ENCODE data around the gene LNX1.

The LNX1 gene

GRCh38 chr4:53518807-53519206 lies 72.5 kb downstream of the LNX1 start:
- Mint-ChIP-seq H3K4me3 (no peak overlapping the region), H3K36me3 (ENCODE audit: insufficient read depth) (peaks cover 2% of the 10 kb centered on the region)
- DNase-seq (ENCODE audit: low spot score in 2 of 2), result no peak

GRCh38 chr4:53515076-53515475 lies 76.2 kb downstream of the LNX1 start:
- no peak overlapping the region for H3K4me3 Mint-ChIP-seq
- peaks cover 39% of the 10 kb centered on the region for H3K27me3 Mint-ChIP-seq
- peaks cover 2% of the 10 kb centered on the region for H3K36me3 Mint-ChIP-seq (ENCODE audit: insufficient read depth)
- no peaks in the 10 kb centered on the region for H3K4me1 Mint-ChIP-seq
- no peak overlapping the region for H3K27ac Mint-ChIP-seq (ENCODE audit: low read depth)
- H3K9me3 Mint-ChIP-seq, result no peaks in the 10 kb centered on the region
- DNase-seq (ENCODE audit: low spot score in 2 of 2) (no peak), ATAC-seq (replicated peaks; ENCODE audit: extremely low read depth, poor library complexity, severe bottlenecking) (no peak)

More at GRCh38 chr4:53518807-53519206, 72.5 kb downstream of the LNX1 start:
- Mint-ChIP-seq H3K27me3 (peaks cover 33% of the 10 kb centered on the region), H3K4me1 (no peaks in the 10 kb centered on the region), H3K9me3 (no peaks in the 10 kb centered on the region), H3K27ac (ENCODE audit: low read depth) (no peak overlapping the region)
- ATAC-seq (replicated peaks; ENCODE audit: extremely low read depth, poor library complexity, severe bottlenecking), result no peak

- Mint-ChIP-seq H3K27me3 (peaks cover 39% of the 10 kb centered on the region), H3K36me3 (ENCODE audit: insufficient read depth) (peaks cover 4% of the 10 kb centered on the region), H3K4me3 (no peak overlapping the region), H3K27ac (ENCODE audit: low read depth) (no peak overlapping the region), H3K4me1 (no peaks in the 10 kb centered on the region), H3K9me3 (no peaks in the 10 kb centered on the region)
- DNase-seq (ENCODE audit: low spot score in 2 of 2) (no peak), ATAC-seq (replicated peaks; ENCODE audit: extremely low read depth, poor library complexity, severe bottlenecking) (no peak)
Measured at GRCh38 chr4:53514509-53514908, 76.8 kb downstream of the LNX1 start.

- peaks cover 48% of the 10 kb centered on the region for H3K27me3 Mint-ChIP-seq
- DNase-seq (ENCODE audit: low spot score in 2 of 2) (no peak), ATAC-seq (replicated peaks; ENCODE audit: extremely low read depth, poor library complexity, severe bottlenecking) (no peak)
- H3K27ac Mint-ChIP-seq (ENCODE audit: low read depth), result no peak overlapping the region
- H3K36me3 Mint-ChIP-seq (ENCODE audit: insufficient read depth), result peaks cover 4% of the 10 kb centered on the region
- no peak overlapping the region for H3K4me3 Mint-ChIP-seq
- H3K9me3 Mint-ChIP-seq, result no peaks in the 10 kb centered on the region
- no peaks in the 10 kb centered on the region for H3K4me1 Mint-ChIP-seq
Measured at GRCh38 chr4:53512608-53513007, 78.7 kb downstream of the LNX1 start.

- peaks cover 49% of the 10 kb centered on the region for H3K27me3 Mint-ChIP-seq
- H3K4me1 Mint-ChIP-seq, result no peaks in the 10 kb centered on the region
- no peak for DNase-seq (ENCODE audit: low spot score in 2 of 2)
- no peak overlapping the region for H3K4me3 Mint-ChIP-seq
- no peaks in the 10 kb centered on the region for H3K9me3 Mint-ChIP-seq
- H3K36me3 Mint-ChIP-seq (ENCODE audit: insufficient read depth), result peaks cover 2% of the 10 kb centered on the region
- no peak for ATAC-seq (replicated peaks; ENCODE audit: extremely low read depth, poor library complexity, severe bottlenecking)
- H3K27ac Mint-ChIP-seq (ENCODE audit: low read depth), result no peak overlapping the region
Measured at GRCh38 chr4:53511014-53511413, 80.3 kb downstream of the LNX1 start.

GRCh38 chr4:53510321-53510720 lies 81.0 kb downstream of the LNX1 start:
- Mint-ChIP-seq H3K9me3 (no peaks in the 10 kb centered on the region), H3K36me3 (ENCODE audit: insufficient read depth) (peaks cover 2% of the 10 kb centered on the region), H3K4me1 (no peaks in the 10 kb centered on the region), H3K27me3 (peaks cover 56% of the 10 kb centered on the region), H3K27ac (ENCODE audit: low read depth) (no peak overlapping the region), H3K4me3 (no peak overlapping the region)
- ATAC-seq (replicated peaks; ENCODE audit: extremely low read depth, poor library complexity, severe bottlenecking) (no peak), DNase-seq (ENCODE audit: low spot score in 2 of 2) (no peak)

- no peak for DNase-seq (ENCODE audit: low spot score in 2 of 2)
- H3K36me3 Mint-ChIP-seq (ENCODE audit: insufficient read depth), result peaks cover 2% of the 10 kb centered on the region
- peaks cover 46% of the 10 kb centered on the region for H3K27me3 Mint-ChIP-seq
Measured at GRCh38 chr4:53508446-53508845, 82.8 kb downstream of the LNX1 start.

GRCh38 chr4:53507671-53508286 lies 83.5 kb downstream of the LNX1 start:
- H3K27ac Mint-ChIP-seq (ENCODE audit: low read depth), result no peak overlapping the region
- no peak for DNase-seq (ENCODE audit: low spot score in 2 of 2)
- H3K36me3 Mint-ChIP-seq (ENCODE audit: insufficient read depth), result peaks cover 2% of the 10 kb centered on the region
- H3K4me1 Mint-ChIP-seq, result no peaks in the 10 kb centered on the region
- ATAC-seq (replicated peaks; ENCODE audit: extremely low read depth, poor library complexity, severe bottlenecking), result no peak
- H3K9me3 Mint-ChIP-seq, result no peaks in the 10 kb centered on the region
- no peak overlapping the region for H3K4me3 Mint-ChIP-seq
- peaks cover 40% of the 10 kb centered on the region for H3K27me3 Mint-ChIP-seq

More at GRCh38 chr4:53508446-53508845, 82.8 kb downstream of the LNX1 start:
- no peaks in the 10 kb centered on the region for H3K4me1 Mint-ChIP-seq
- H3K27ac Mint-ChIP-seq (ENCODE audit: low read depth), result no peak overlapping the region
- ATAC-seq (replicated peaks; ENCODE audit: extremely low read depth, poor library complexity, severe bottlenecking), result no peak
- no peak overlapping the region for H3K4me3 Mint-ChIP-seq
- H3K9me3 Mint-ChIP-seq, result no peaks in the 10 kb centered on the region

- no peak for ATAC-seq (replicated peaks; ENCODE audit: extremely low read depth, poor library complexity, severe bottlenecking)
- no peaks in the 10 kb centered on the region for H3K9me3 Mint-ChIP-seq
- peaks cover 32% of the 10 kb centered on the region for H3K27me3 Mint-ChIP-seq
Measured at GRCh38 chr4:53507058-53507457, 84.2 kb downstream of the LNX1 start.

GRCh38 chr4:53505947-53506346 lies 85.3 kb downstream of the LNX1 start:
- peaks cover 23% of the 10 kb centered on the region for H3K27me3 Mint-ChIP-seq
- DNase-seq (ENCODE audit: low spot score in 2 of 2) (no peak), ATAC-seq (replicated peaks; ENCODE audit: extremely low read depth, poor library complexity, severe bottlenecking) (no peak)
- H3K36me3 Mint-ChIP-seq (ENCODE audit: insufficient read depth), result peaks cover 2% of the 10 kb centered on the region
- H3K27ac Mint-ChIP-seq (ENCODE audit: low read depth), result no peak overlapping the region
- no peaks in the 10 kb centered on the region for H3K9me3 Mint-ChIP-seq
- no peak overlapping the region for H3K4me3 Mint-ChIP-seq
- H3K4me1 Mint-ChIP-seq, result no peaks in the 10 kb centered on the region

More at GRCh38 chr4:53507058-53507457, 84.2 kb downstream of the LNX1 start:
- Mint-ChIP-seq H3K4me3 (no peak overlapping the region), H3K27ac (ENCODE audit: low read depth) (no peak overlapping the region), H3K36me3 (ENCODE audit: insufficient read depth) (peaks cover 2% of the 10 kb centered on the region), H3K4me1 (no peaks in the 10 kb centered on the region)
- DNase-seq (ENCODE audit: low spot score in 2 of 2), result no peak

GRCh38 chr4:53502094-53502493 lies 89.2 kb downstream of the LNX1 start:
- DNase-seq (ENCODE audit: low spot score in 2 of 2), result no peak
- H3K9me3 Mint-ChIP-seq, result no peaks in the 10 kb centered on the region
- H3K27ac Mint-ChIP-seq (ENCODE audit: low read depth), result no peak overlapping the region
- H3K36me3 Mint-ChIP-seq (ENCODE audit: insufficient read depth), result no peaks in the 10 kb centered on the region
- H3K4me1 Mint-ChIP-seq, result no peaks in the 10 kb centered on the region
- no peak overlapping the region for H3K4me3 Mint-ChIP-seq
- ATAC-seq (replicated peaks; ENCODE audit: extremely low read depth, poor library complexity, severe bottlenecking), result no peak
- peaks cover 10% of the 10 kb centered on the region for H3K27me3 Mint-ChIP-seq

GRCh38 chr4:53501561-53501960 lies 89.7 kb downstream of the LNX1 start:
- no peak for ATAC-seq (replicated peaks; ENCODE audit: extremely low read depth, poor library complexity, severe bottlenecking)
- no peak overlapping the region for H3K4me3 Mint-ChIP-seq
- H3K4me1 Mint-ChIP-seq, result no peaks in the 10 kb centered on the region
- no peak for DNase-seq (ENCODE audit: low spot score in 2 of 2)
- no peak overlapping the region for H3K27ac Mint-ChIP-seq (ENCODE audit: low read depth)
- H3K27me3 Mint-ChIP-seq, result peaks cover 10% of the 10 kb centered on the region
- no peaks in the 10 kb centered on the region for H3K9me3 Mint-ChIP-seq
- no peaks in the 10 kb centered on the region for H3K36me3 Mint-ChIP-seq (ENCODE audit: insufficient read depth)

- no peak overlapping the region for H3K27ac Mint-ChIP-seq (ENCODE audit: low read depth)
- DNase-seq (ENCODE audit: low spot score in 2 of 2) (no peak), ATAC-seq (replicated peaks; ENCODE audit: extremely low read depth, poor library complexity, severe bottlenecking) (no peak)
- H3K27me3 Mint-ChIP-seq, result peaks cover 4% of the 10 kb centered on the region
- H3K36me3 Mint-ChIP-seq (ENCODE audit: insufficient read depth), result no peaks in the 10 kb centered on the region
- H3K9me3 Mint-ChIP-seq, result no peaks in the 10 kb centered on the region
- H3K4me1 Mint-ChIP-seq, result no peaks in the 10 kb centered on the region
- no peak overlapping the region for H3K4me3 Mint-ChIP-seq
Measured at GRCh38 chr4:53500546-53500945, 90.7 kb downstream of the LNX1 start.
